GM12878 (cell line): ENCODE measurements around the gene PAXX. TPM values are rescaled to one million over a fixed set of nuclear protein-coding genes. Genes with fewer than 3 reads are reported as not detected.

Experiments used
- BCLAF1 ChIP-seq: fragments of 450-650 bp; IDR thresholded peaks from 2 replicates; pipeline ENCODE4 v1.6.1; 2017; ENCODE audit warnings: antibody characterized with exemption, mild to moderate bottlenecking, moderate library complexity
- FOS ChIP-seq: IDR thresholded peaks from 3 replicates; pipeline ENCODE4 v1.6.1; 2011; ENCODE audit warnings: borderline replicate concordance; ENCODE audit not compliant: insufficient read length; ENCODE audit errors: extremely low read depth
- RAD21 ChIP-seq: IDR thresholded peaks from 2 replicates; pipeline ENCODE4 v1.6.1; 2011; ENCODE audit warnings: mild to moderate bottlenecking, low read depth, low read length, moderate library complexity; ENCODE audit not compliant: insufficient read depth
- SMARCA5 ChIP-seq: fragments of 450-650 bp; IDR thresholded peaks from 2 replicates; pipeline ENCODE4 v1.6.1; 2017; ENCODE audit warnings: mild to moderate bottlenecking
- SMC3 ChIP-seq: IDR thresholded peaks from 2 replicates; pipeline ENCODE4 v1.6.1; 2011; ENCODE audit warnings: low read length, improper control_type of control experiment, borderline replicate concordance
- TCF12 ChIP-seq: IDR thresholded peaks from 2 replicates; pipeline ENCODE4 v1.6.1; 2011; ENCODE audit warnings: low read depth, mild to moderate bottlenecking, low read length
- polyA plus RNA-seq, 11 experiments: library from polyadenylated mRNA; depleted of rRNA in 4 of 11; unstranded in 6 of 11; stranded (reverse) in 5 of 11; fragments of >200 nt; fragmentation: Nextera tagmentation in 4 of 11; fragmentation: Illumina TruSeq in 1 of 11; extraction: Ambion mirVana in 4 of 11; extraction: Trizol in 1 of 11; gene quantifications; 1 replicate in 1 of 11; 2 replicates in 10 of 11; pipeline versions ENCODE4 v1.2.1 to v1.2.3, GENCODE V29; 2011 to 2016; ENCODE audit warnings: inconsistent platforms in 2 of 11, missing spikeins in 2 of 11, low read depth in 1 of 11
- total RNA-seq, 4 experiments: library from RNA; depleted of rRNA in 3 of 4; stranded (reverse); fragments of >200 nt in 3 of 4; fragmentation: Illumina TruSeq in 1 of 4; extraction: Trizol in 1 of 4; gene quantifications; 2 replicates each; pipeline versions ENCODE4 v1.2.1 to v1.2.3, GENCODE V29; 2013 to 2021
- TF ChIP-seq, protein P1 (sequence below): IDR thresholded peaks from 2 replicates; pipeline ENCODE4 v1.6.1; 2011; ENCODE audit warnings: low read depth, mild to moderate bottlenecking, low read length, moderate library complexity, borderline replicate concordance; ENCODE audit errors: extremely low read depth

Gene PAXX
- total and polyA plus RNA-seq, 10 of the 15 experiments (the other 5 are each of a cell fraction or from before 2014, with no cell fraction given), result 0.18 to 60.6 (median 29.5) TPM

GRCh38 chr9:136942881-136943230, 49.4 kb upstream of the PAXX start (continued):
- TF ChIP-seq, protein P1, sequence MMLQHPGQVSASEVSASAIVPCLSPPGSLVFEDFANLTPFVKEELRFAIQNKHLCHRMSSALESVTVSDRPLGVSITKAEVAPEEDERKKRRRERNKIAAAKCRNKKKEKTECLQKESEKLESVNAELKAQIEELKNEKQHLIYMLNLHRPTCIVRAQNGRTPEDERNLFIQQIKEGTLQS, result no peak
- TF ChIP-seq FOS (no peak), SMC3 (no peak), BCLAF1 (no peak), SMARCA5 (no peak), TCF12 (no peak), RAD21 (no peak)
- TF ChIP-seq, all 136 proteins: peak for 0
